ENCODE data around the gene TENT5A. TPM values are rescaled to one million over a fixed set of nuclear protein-coding genes. Genes with fewer than 3 reads are reported as not detected.

TENT5A gene
- total RNA-seq, 1 experiment from 2014 or later: 5.6 TPM

DNA sequence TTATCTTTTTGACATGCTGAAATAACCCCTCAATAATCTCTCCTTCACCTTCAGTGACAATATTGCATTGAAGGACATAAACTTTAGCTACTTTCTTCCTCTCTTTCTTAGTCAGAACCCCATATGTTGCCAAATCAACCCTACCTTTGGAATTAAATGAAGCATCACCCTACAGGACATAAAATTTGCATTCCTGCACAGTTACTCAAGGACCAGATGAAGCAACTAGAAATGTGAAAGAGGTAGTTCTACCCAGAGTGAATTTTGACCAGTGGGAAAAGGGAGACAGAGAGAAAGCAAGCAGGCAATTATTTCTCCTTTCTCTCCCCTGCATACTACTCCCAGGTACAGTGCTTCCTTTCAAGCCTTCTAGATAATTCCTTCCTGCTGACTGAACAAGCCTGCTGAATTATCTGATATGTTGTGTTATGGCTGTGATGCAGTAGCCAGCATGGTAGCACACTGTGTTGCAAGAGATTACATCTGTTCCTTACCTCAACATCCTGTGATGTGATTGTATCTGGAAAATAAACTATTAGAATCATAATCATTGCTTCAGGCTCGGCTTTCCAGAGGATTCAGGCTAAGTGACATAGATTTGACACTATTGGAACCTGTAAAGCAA, 16.6 kb downstream of the TENT5A start:
- Histone ChIP-seq H3K4me3 (ENCODE audit: low read length) (no peak overlapping the region), H3K9ac (ENCODE audit: low read length) (no peak overlapping the region), H3K4me1 (ENCODE audit: insufficient read depth, low read length) (peaks cover 16% of the 10 kb centered on the region; the same call in 1 of the 2 replicates), H3K4me2 (ENCODE audit: low read length) (no peak overlapping the region), H3F3A (ENCODE audit: low read length, unreplicated experiment) (no peaks in the 10 kb centered on the region), H3K9me2 (replicated peaks; ENCODE audit: low read length) (no peaks in the 10 kb centered on the region), H3K79me2 (ENCODE audit: low read length) (no peaks in the 10 kb centered on the region), H3K9me3 (ENCODE audit: low read length) (no peaks in the 10 kb centered on the region), H3K27me3 (ENCODE audit: low read length) (no peaks in the 10 kb centered on the region), H3K27ac (ENCODE audit: low read length) (no peak overlapping the region), H4K20me1 (ENCODE audit: low read length) (no peaks in the 10 kb centered on the region), H3K36me3 (ENCODE audit: low read depth, low read length) (no peaks in the 10 kb centered on the region), H2AFZ (ENCODE audit: low read length) (no peak overlapping the region)
- peak; percentile 49 for DNase-seq
- POLR2A ChIA-PET (ENCODE audit: unreplicated experiment): no interaction called here
- no peak for ATAC-seq
- TF ChIP-seq EZH2 (IDR thresholded peaks at IDR 0.05; ENCODE audit: low read length, unreplicated experiment): no peak
- TF ChIP-seq, protein P1, sequence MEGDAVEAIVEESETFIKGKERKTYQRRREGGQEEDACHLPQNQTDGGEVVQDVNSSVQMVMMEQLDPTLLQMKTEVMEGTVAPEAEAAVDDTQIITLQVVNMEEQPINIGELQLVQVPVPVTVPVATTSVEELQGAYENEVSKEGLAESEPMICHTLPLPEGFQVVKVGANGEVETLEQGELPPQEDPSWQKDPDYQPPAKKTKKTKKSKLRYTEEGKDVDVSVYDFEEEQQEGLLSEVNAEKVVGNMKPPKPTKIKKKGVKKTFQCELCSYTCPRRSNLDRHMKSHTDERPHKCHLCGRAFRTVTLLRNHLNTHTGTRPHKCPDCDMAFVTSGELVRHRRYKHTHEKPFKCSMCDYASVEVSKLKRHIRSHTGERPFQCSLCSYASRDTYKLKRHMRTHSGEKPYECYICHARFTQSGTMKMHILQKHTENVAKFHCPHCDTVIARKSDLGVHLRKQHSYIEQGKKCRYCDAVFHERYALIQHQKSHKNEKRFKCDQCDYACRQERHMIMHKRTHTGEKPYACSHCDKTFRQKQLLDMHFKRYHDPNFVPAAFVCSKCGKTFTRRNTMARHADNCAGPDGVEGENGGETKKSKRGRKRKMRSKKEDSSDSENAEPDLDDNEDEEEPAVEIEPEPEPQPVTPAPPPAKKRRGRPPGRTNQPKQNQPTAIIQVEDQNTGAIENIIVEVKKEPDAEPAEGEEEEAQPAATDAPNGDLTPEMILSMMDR (conservative IDR thresholded peaks at IDR 0.05; ENCODE audit: low read depth, low read length): no peak
- no peak for TF ChIP-seq EZH2phosphoT487 (IDR thresholded peaks at IDR 0.05; ENCODE audit: borderline replicate concordance, low read length)
- BruUV-seq (replicated peaks): no TSS peak
- intact Hi-C loops (cut with micrococcal nuclease): no loop called here
- CTCF ChIA-PET: interaction anchor here (0.6 kb wide), 1 partner anchor 125 kb away, joined by 3 read pairs; no protein-coding TSS in a partner anchor

DNA sequence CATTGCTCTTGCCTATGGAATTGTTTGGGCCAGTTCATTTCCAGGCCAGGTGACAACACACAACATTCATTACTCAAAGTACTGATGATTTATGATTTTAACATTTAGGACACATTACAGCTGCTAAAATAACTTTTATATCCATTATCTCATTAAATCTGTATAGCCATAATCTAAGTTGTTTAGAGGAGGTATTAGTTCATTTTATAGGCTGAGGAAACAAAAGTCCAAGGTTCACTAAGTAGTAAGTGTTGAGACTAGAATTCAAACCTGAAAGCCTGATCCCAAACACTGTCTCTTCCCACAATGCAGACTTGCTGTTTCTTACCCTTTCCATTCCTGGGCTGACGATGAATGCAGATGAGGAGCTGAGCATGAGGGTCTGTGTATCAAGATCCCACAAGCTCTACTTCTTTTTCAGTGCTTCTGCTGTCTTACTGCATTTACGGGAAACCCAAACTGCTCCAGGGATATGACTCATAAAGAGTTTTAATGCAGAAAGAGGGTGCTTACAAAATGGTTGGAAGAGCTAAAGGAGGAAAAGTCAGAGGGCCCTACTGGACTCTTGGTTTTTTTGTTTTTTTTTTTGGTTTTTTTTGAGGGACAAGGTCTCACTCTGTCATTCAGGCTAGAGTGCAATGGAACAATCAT, 17.9 kb downstream of the TENT5A start:
- Histone ChIP-seq H3K79me2 (ENCODE audit: low read length) (no peaks in the 10 kb centered on the region), H3K9ac (ENCODE audit: low read length) (no peak overlapping the region), H3K27me3 (ENCODE audit: low read length) (no peaks in the 10 kb centered on the region), H3K36me3 (ENCODE audit: low read depth, low read length) (no peaks in the 10 kb centered on the region), H3K4me3 (ENCODE audit: low read length) (no peak overlapping the region), H3K27ac (ENCODE audit: low read length) (no peak overlapping the region), H3K4me2 (ENCODE audit: low read length) (no peak overlapping the region), H3K9me3 (ENCODE audit: low read length) (no peaks in the 10 kb centered on the region), H3K9me2 (replicated peaks; ENCODE audit: low read length) (no peaks in the 10 kb centered on the region), H2AFZ (ENCODE audit: low read length) (no peak overlapping the region), H4K20me1 (ENCODE audit: low read length) (no peaks in the 10 kb centered on the region), H3F3A (ENCODE audit: low read length, unreplicated experiment) (no peaks in the 10 kb centered on the region), H3K4me1 (ENCODE audit: insufficient read depth, low read length) (peaks cover 16% of the 10 kb centered on the region; the same call in 1 of the 2 replicates)
- ChIA-PET CTCF (no interaction called here), POLR2A (ENCODE audit: unreplicated experiment) (no interaction called here)
- ATAC-seq (peak; percentile 37), DNase-seq (peak; percentile 33)
- TF ChIP-seq EZH2phosphoT487 (IDR thresholded peaks at IDR 0.05; ENCODE audit: borderline replicate concordance, low read length): no peak
- TF ChIP-seq EZH2 (IDR thresholded peaks at IDR 0.05; ENCODE audit: low read length, unreplicated experiment): no peak
- TF ChIP-seq, protein P1 (conservative IDR thresholded peaks at IDR 0.05; ENCODE audit: low read depth, low read length): no peak
- no TSS peak for BruUV-seq (replicated peaks)
- intact Hi-C loops (cut with micrococcal nuclease): no loop called here

DNA sequence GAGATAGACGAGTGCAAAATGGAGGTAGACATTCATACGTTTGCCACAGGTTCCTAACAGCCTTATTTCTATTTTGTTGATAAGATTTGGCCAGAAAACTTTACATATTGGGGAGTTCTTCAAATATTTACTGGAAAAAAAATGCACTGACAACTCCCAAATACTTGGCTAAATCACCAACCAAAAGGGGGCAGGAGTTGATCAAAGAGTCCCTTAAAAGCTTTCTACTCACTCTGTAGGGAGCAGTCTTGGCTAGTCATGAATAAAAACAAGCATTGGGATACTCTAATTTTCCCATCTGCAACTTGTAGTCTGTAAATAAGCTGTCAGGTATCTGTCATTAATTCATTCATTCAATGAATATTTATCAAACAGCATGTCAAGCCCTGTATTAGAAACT, 18.4 kb downstream of the TENT5A start:
- Histone ChIP-seq H3F3A (ENCODE audit: low read length, unreplicated experiment) (no peaks in the 10 kb centered on the region), H2AFZ (ENCODE audit: low read length) (no peak overlapping the region), H3K4me1 (ENCODE audit: insufficient read depth, low read length) (peaks cover 16% of the 10 kb centered on the region; the same call in 1 of the 2 replicates), H3K79me2 (ENCODE audit: low read length) (no peaks in the 10 kb centered on the region), H3K27me3 (ENCODE audit: low read length) (no peaks in the 10 kb centered on the region), H3K4me2 (ENCODE audit: low read length) (no peak overlapping the region), H3K9me2 (replicated peaks; ENCODE audit: low read length) (no peaks in the 10 kb centered on the region), H3K4me3 (ENCODE audit: low read length) (no peak overlapping the region), H3K27ac (ENCODE audit: low read length) (no peak overlapping the region), H3K9me3 (ENCODE audit: low read length) (no peaks in the 10 kb centered on the region), H3K36me3 (ENCODE audit: low read depth, low read length) (no peaks in the 10 kb centered on the region), H3K9ac (ENCODE audit: low read length) (no peak overlapping the region), H4K20me1 (ENCODE audit: low read length) (no peaks in the 10 kb centered on the region)
- DNase-seq: no peak
- intact Hi-C loops (cut with micrococcal nuclease): no loop called here
- no TSS peak for BruUV-seq (replicated peaks)
- no peak for ATAC-seq
- TF ChIP-seq EZH2 (IDR thresholded peaks at IDR 0.05; ENCODE audit: low read length, unreplicated experiment): no peak
- TF ChIP-seq, protein P1 (conservative IDR thresholded peaks at IDR 0.05; ENCODE audit: low read depth, low read length): peak; percentile 31; the same call in 1 of the 2 replicates
- ChIA-PET POLR2A (ENCODE audit: unreplicated experiment) (no interaction called here), CTCF (no interaction called here)

Data from PC-3 (cell line).